Posterior cingulate gyrus (tissue), 11 donors: ENCODE results near the gene GFY.

ENCODE experiments used
- DNase-seq, 10 donors: peaks; one replicate each; pipeline versions ENCODE4 v3.0.0 to v3.0.0-alpha.2; 2020 to 2021; ENCODE audit warnings: mixed read lengths in 3 of 10
- intact Hi-C: fragments of 100-400 bp; cut with DNase I; formaldehyde crosslinking; loops from one replicate; pipeline ENCODE4 v1.15.1; 2023

The GFY gene

GRCh38 chr19:49425922-49426592, 869 bp downstream of the GFY start:
- DNase-seq = no peak
- intact Hi-C loops = no loop called here

GRCh38 chr19:49427339-49427738, 2.2 kb downstream of the GFY start:
- intact Hi-C loops = no loop called here
- no peak for DNase-seq

GRCh38 chr19:49427855-49428546, 2.8 kb downstream of the GFY start:
- intact Hi-C loops = no loop called here
- peak in 2 of 10 donors; percentile 88 to 90 for DNase-seq

- DNase-seq = no peak
- intact Hi-C loops = no loop called here
Observed at GRCh38 chr19:49428547-49429451, 3.6 kb downstream of the GFY start.

- intact Hi-C loops = no loop called here
- no peak for DNase-seq
Observed at GRCh38 chr19:49430172-49430677, 5.0 kb downstream of the GFY start.

- peak in 3 of 10 donors; percentile 38 to 84 (median 61) for DNase-seq
Observed at GRCh38 chr19:49430678-49431329, 5.6 kb downstream of the GFY start.

GRCh38 chr19:49431330-49431749, 6.2 kb downstream of the GFY start:
- intact Hi-C loops = no loop called here
- DNase-seq = peak in 1 of 10 donors; percentile 49

More at GRCh38 chr19:49430678-49431329, 5.6 kb downstream of the GFY start:
- intact Hi-C loops = no loop called here

- intact Hi-C loops = no loop called here
- no peak for DNase-seq
Observed at GRCh38 chr19:49432141-49433073, 7.2 kb downstream of the GFY start.

- DNase-seq = no peak
- intact Hi-C loops = no loop called here
Observed at GRCh38 chr19:49433240-49433901, 8.2 kb downstream of the GFY start.

GRCh38 chr19:49434907-49435583, 9.9 kb downstream of the GFY start:
- DNase-seq = peak in 3 of 10 donors; percentile 46 to 77 (median 48)
- intact Hi-C loops = no loop called here

- intact Hi-C loops = no loop called here
Observed at GRCh38 chr19:49435670-49436069, 10.5 kb downstream of the GFY start.

GRCh38 chr19:49436381-49437017, 11.3 kb downstream of the GFY start:
- peak in 4 of 10 donors; percentile 43 to 91 (median 66) for DNase-seq
- intact Hi-C loops = no loop called here

More at GRCh38 chr19:49435670-49436069, 10.5 kb downstream of the GFY start:
- DNase-seq = no peak

- DNase-seq = peak in 9 of 10 donors; percentile 42 to 95 (median 72)
- intact Hi-C loops = no loop called here
Observed at GRCh38 chr19:49437231-49437630, 12.0 kb downstream of the GFY start.

- intact Hi-C loops = no loop called here
- DNase-seq = peak in 8 of 10 donors; percentile 41 to 93 (median 57)
Observed at GRCh38 chr19:49438261-49438660, 13.1 kb downstream of the GFY start.

- intact Hi-C loops = loop anchor here (5.0 kb wide), 1 partner anchor 213 kb away; no protein-coding TSS in a partner anchor
Observed at GRCh38 chr19:49439836-49440235, 14.6 kb downstream of the GFY start.

GRCh38 chr19:49440439-49441209, 15.4 kb downstream of the GFY start:
- intact Hi-C loops = loop anchor here (5.0 kb wide), 1 partner anchor 213 kb away; no protein-coding TSS in a partner anchor
- no peak for DNase-seq

More at GRCh38 chr19:49439836-49440235, 14.6 kb downstream of the GFY start:
- DNase-seq = no peak
